DND-41 (cell line): ENCODE results near the gene STK32C.

Source experiments
- ATAC-seq: fragments of 200-7000 bp; cut with Tn5 transposase; 3 replicates; pipeline ENCODE4 v1.9.1; 2021; ENCODE audit warnings: low read depth; ENCODE audit not compliant: insufficient read depth
- DNase-seq: peaks from one replicate; pipeline ENCODE4 v3.0.0-alpha.2; 2020
- H2AFZ ChIP-seq: 2 replicates; pipeline ENCODE4 v1.6.0; 2012; ENCODE audit warnings: low read depth, low read length
- H3K27ac ChIP-seq: 2 replicates; pipeline ENCODE4 v1.5.1; 2012; ENCODE audit warnings: low read length, inconsistent platforms
- H3K27me3 ChIP-seq: fragments of 200-600 bp; sonication (generic); 2 replicates; pipeline ENCODE4 v1.6.0; 2012; ENCODE audit warnings: low read length, mild to moderate bottlenecking, inconsistent platforms; ENCODE audit not compliant: insufficient read depth, poor library complexity
- H3K36me3 ChIP-seq: 2 replicates; pipeline ENCODE4 v1.5.1; 2012; ENCODE audit warnings: low read length, inconsistent platforms; ENCODE audit not compliant: insufficient read depth
- H3K4me1 ChIP-seq: 2 replicates; pipeline ENCODE4 v1.5.1; 2012; ENCODE audit warnings: mild to moderate bottlenecking, low read length; ENCODE audit not compliant: insufficient read depth
- H3K4me2 ChIP-seq: 2 replicates; pipeline ENCODE4 v1.6.0; 2012; ENCODE audit warnings: mild to moderate bottlenecking, moderate library complexity, low read length, inconsistent platforms; ENCODE audit not compliant: insufficient read depth
- H3K4me3 ChIP-seq, 2 experiments: fragments of 200-600 bp in 1 of 2; shearing (Covaris generic) in 1 of 2; 2 replicates each; pipeline ENCODE4 v1.5.1; 2012 to 2016; ENCODE audit warnings: inconsistent platforms in 2 of 2, low read length in 2 of 2, mild to moderate bottlenecking in 2 of 2, low read depth in 1 of 2, moderate library complexity in 1 of 2
- H3K79me2 ChIP-seq: 2 replicates; pipeline ENCODE4 v1.6.0; 2012; ENCODE audit warnings: low read length, inconsistent platforms; ENCODE audit not compliant: insufficient read depth
- H3K9ac ChIP-seq: 2 replicates; pipeline ENCODE4 v1.6.0; 2012; ENCODE audit warnings: low read depth, mild to moderate bottlenecking, inconsistent platforms, low read length, moderate library complexity
- H3K9me3 ChIP-seq: 2 replicates; pipeline ENCODE4 v1.5.1; 2012; ENCODE audit warnings: low read length, moderate library complexity, mild to moderate bottlenecking, inconsistent platforms; ENCODE audit not compliant: insufficient read depth, severe bottlenecking
- H4K20me1 ChIP-seq: 2 replicates; pipeline ENCODE4 v1.6.0; 2012; ENCODE audit warnings: low read length; ENCODE audit not compliant: insufficient read depth
- CTCF ChIP-seq: IDR thresholded peaks from 2 replicates; pipeline ENCODE4 v1.5.1; 2012; ENCODE audit warnings: borderline replicate concordance, low read length, moderate library complexity, mild to moderate bottlenecking; ENCODE audit not compliant: poor library complexity, severe bottlenecking; ENCODE audit errors: extremely low read depth
- EZH2 ChIP-seq: IDR thresholded peaks from 3 replicates; pipeline ENCODE4 v1.6.1; 2012; ENCODE audit warnings: borderline replicate concordance, low read depth, mild to moderate bottlenecking, moderate library complexity, low read length, inconsistent platforms; ENCODE audit not compliant: severe bottlenecking

The STK32C gene

DNA sequence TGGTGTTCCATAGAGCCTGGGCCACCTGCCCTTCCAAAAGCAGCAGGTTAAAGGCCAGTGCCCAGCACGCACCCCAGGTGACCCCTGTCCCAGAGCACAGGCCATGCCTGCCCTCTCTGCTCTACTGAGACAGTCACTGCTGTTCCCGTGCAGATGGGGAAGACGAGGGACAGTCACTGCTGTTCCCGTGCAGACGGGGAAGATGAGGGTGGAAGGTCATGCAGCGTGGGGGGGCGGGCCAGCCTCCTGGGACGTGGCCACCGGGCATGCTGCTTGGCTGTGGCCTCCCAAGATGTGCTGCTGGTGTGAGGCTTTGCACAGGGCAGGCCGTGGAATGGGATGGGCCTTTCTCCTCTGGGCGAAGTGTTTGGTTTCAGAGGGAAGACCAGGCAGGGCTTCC lies 42.6 kb upstream of the STK32C start:
- ATAC-seq (no peak), DNase-seq (no peak)
- Histone ChIP-seq H2AFZ (no peak overlapping the region), H3K27me3 (no peaks in the 10 kb centered on the region), H4K20me1 (no peaks in the 10 kb centered on the region; the same call in 1 of the 2 replicates), H3K4me1 (no peaks in the 10 kb centered on the region), H3K36me3 (peaks cover 5% of the 10 kb centered on the region; the same call in 1 of the 2 replicates), H3K4me2 (no peak overlapping the region), H3K4me3 (no peak overlapping the region), H3K9me3 (no peaks in the 10 kb centered on the region), H3K79me2 (no peaks in the 10 kb centered on the region), H3K27ac (no peak overlapping the region), H3K9ac (no peak overlapping the region)
- TF ChIP-seq CTCF (no peak), EZH2 (no peak)

- H2AFZ ChIP-seq = no peak overlapping the region
- no peaks in the 10 kb centered on the region for H3K4me1 ChIP-seq
- H3K27me3 ChIP-seq = no peaks in the 10 kb centered on the region
- peaks cover 5% of the 10 kb centered on the region for H3K36me3 ChIP-seq
- no peak overlapping the region for H3K27ac ChIP-seq
- no peak overlapping the region for H3K9ac ChIP-seq
- H3K9me3 ChIP-seq = no peaks in the 10 kb centered on the region
- TF ChIP-seq EZH2 (no peak), CTCF (no peak)
- ATAC-seq (no peak), DNase-seq (no peak)
- no peak overlapping the region for H3K4me2 ChIP-seq
- H3K79me2 ChIP-seq = no peaks in the 10 kb centered on the region
- H3K4me3 ChIP-seq = no peak overlapping the region
- no peaks in the 10 kb centered on the region; the same call in 1 of the 2 replicates for H4K20me1 ChIP-seq
Observed at GRCh38 chr10:132349766-132350165, 42.0 kb upstream of the STK32C start.

DNA sequence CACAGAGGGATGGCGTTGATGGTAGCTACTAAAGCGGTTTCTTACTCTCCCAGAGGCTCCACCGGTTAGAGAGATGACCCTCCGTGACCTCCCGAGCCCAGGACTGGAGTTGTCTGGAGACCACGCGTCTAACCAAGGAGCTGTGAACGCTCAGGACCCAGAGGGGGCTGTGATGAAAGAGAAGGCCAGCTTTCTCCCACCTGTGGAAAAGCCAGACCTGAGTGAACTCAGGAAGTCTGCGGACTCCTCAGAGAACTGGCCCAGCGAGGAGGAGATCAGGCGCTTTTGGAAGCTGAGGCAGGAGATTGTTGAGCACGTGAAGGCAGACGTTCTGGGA lies 40.1 kb upstream of the STK32C start:
- no peaks in the 10 kb centered on the region for H3K4me1 ChIP-seq
- no peak overlapping the region for H3K9ac ChIP-seq
- no peak for ATAC-seq
- H3K27me3 ChIP-seq = no peaks in the 10 kb centered on the region
- H2AFZ ChIP-seq = no peak overlapping the region
- H3K79me2 ChIP-seq = no peaks in the 10 kb centered on the region
- H3K27ac ChIP-seq = no peak overlapping the region
- H3K4me3 ChIP-seq = no peak overlapping the region
- no peaks in the 10 kb centered on the region for H4K20me1 ChIP-seq
- H3K9me3 ChIP-seq = no peaks in the 10 kb centered on the region
- H3K4me2 ChIP-seq = no peak overlapping the region
- H3K36me3 ChIP-seq = peaks cover 9% of the 10 kb centered on the region; the same call in 1 of the 2 replicates
- DNase-seq = no peak
- TF ChIP-seq EZH2 (no peak), CTCF (no peak)

DNA sequence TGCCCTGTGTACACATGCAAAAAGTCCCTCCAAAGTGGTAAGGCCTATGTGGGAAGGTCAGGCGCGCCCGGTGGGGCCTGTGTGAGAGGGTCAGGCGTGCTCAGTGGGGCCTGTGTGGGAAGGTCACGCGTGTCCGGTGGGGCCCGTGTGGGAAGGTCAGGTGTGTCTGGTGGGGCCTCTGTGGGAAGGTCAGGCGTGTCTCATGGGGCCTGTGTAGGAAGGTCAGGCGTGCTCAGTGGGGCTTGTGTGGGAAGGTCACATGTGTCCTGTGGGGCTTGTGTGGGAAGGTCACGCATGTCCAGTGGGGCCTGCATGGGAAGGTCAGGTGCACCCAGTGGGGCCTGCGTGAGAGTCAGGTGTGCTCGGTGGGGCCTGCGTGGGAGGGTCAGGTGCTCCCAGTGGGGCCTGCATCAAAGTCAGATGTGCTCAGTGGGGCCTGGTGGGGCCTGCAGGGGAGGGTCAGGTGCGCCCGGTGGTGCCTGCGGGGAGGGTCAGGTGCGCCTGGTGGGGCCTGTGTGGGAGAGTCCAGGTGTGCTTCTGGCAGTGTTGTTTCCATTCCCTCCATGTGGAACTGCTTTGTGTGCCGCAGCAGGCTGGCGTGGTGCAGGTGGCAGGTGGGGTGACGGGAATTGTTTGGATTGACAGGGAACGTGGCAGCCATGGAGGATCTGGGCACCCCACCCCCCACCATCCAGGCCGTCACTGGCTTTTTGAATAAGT lies 39.6 kb upstream of the STK32C start:
- Histone ChIP-seq H3K27me3 (no peaks in the 10 kb centered on the region), H2AFZ (no peak overlapping the region), H3K9me3 (no peaks in the 10 kb centered on the region), H3K27ac (no peak overlapping the region), H3K4me3 (no peak overlapping the region), H3K4me1 (no peaks in the 10 kb centered on the region), H3K36me3 (peaks cover 9% of the 10 kb centered on the region), H3K79me2 (no peaks in the 10 kb centered on the region), H3K4me2 (no peak overlapping the region), H3K9ac (no peak overlapping the region), H4K20me1 (no peaks in the 10 kb centered on the region)
- TF ChIP-seq CTCF (no peak), EZH2 (no peak)
- ATAC-seq (no peak), DNase-seq (no peak)
